ENCODE measurements around the gene MTERF4. TPM values are rescaled to one million over a fixed set of nuclear protein-coding genes. Genes with fewer than 3 reads are reported as not detected.

MTERF4 gene
- total RNA-seq, 1 donor from 2014 or later: 21.5 TPM

DNA sequence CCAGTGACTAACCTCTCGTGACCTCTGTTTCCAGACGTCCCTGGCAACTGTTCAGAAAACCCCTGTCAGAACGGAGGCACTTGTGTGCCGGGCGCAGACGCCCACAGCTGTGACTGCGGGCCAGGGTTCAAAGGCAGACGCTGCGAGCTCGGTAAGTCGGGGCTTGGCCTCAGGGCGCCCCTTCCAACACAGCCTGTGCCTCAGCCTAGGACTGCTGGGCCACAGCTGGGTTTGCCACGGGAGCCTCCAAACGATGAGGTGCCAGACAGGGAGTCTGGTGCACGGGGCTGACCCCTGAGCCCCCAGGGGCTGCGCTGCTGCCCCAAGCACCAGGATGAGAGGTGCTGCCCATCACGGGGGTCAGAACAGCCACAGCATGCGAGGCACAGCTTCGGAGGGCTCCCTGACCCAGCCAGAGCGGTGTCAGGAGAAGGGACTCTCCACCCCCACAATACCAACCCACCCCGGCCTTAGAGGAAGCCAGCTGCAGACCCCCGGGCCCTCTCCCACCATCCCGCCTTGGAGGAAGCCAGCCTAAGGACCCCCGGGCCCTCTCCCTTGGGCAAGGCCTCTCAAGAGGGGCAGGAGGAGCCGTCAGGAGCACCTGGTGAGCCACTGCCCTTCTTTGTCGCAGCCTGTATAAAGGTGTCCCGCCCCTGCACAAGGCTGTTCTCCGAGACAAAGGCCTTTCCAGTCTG lies 20.3 kb downstream of the MTERF4 start:
- H3K9me3 Mint-ChIP-seq (ENCODE audit: low read depth): peaks cover 11% of the 10 kb centered on the region
- no peaks in the 10 kb centered on the region for H3K27me3 Mint-ChIP-seq (ENCODE audit: low read depth)
- TF ChIP-seq, protein P1, sequence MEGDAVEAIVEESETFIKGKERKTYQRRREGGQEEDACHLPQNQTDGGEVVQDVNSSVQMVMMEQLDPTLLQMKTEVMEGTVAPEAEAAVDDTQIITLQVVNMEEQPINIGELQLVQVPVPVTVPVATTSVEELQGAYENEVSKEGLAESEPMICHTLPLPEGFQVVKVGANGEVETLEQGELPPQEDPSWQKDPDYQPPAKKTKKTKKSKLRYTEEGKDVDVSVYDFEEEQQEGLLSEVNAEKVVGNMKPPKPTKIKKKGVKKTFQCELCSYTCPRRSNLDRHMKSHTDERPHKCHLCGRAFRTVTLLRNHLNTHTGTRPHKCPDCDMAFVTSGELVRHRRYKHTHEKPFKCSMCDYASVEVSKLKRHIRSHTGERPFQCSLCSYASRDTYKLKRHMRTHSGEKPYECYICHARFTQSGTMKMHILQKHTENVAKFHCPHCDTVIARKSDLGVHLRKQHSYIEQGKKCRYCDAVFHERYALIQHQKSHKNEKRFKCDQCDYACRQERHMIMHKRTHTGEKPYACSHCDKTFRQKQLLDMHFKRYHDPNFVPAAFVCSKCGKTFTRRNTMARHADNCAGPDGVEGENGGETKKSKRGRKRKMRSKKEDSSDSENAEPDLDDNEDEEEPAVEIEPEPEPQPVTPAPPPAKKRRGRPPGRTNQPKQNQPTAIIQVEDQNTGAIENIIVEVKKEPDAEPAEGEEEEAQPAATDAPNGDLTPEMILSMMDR (IDR thresholded peaks at IDR 0.05): no peak
- H3K4me1 Mint-ChIP-seq (ENCODE audit: low read depth): no peaks in the 10 kb centered on the region
- H3K36me3 Mint-ChIP-seq (ENCODE audit: low read depth): peaks cover 16% of the 10 kb centered on the region
- no peak overlapping the region for H3K27ac Mint-ChIP-seq (ENCODE audit: unreplicated experiment)
- no peak overlapping the region for H3K4me3 Mint-ChIP-seq (ENCODE audit: unreplicated experiment)
- DNase-seq (ENCODE audit: low spot score): no peak

DNA sequence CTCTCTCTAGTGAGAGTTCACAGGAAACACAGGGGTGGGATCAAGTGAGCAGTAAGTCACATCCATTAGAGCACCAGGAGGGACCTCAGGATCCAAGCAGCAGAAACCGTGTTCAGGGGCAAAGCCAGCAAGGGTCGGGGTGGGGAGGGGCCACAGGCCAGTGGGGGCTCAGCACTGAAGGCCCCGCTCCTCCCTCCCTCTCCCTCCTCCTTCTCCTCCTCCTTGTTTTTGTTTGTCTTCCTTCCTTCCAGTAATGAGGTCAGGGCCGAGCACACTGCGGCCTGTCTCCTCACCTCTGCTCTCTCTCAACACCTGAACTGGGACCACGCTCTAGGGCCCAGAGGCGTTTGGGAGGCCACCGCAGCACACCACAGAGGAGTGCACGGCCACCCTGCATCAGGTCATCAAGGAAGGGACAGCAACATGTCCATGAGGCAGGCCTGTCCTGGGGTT lies 20.9 kb downstream of the MTERF4 start:
- no peaks in the 10 kb centered on the region for H3K27me3 Mint-ChIP-seq (ENCODE audit: low read depth)
- no peaks in the 10 kb centered on the region for H3K4me1 Mint-ChIP-seq (ENCODE audit: low read depth)
- H3K36me3 Mint-ChIP-seq (ENCODE audit: low read depth): peaks cover 10% of the 10 kb centered on the region
- H3K9me3 Mint-ChIP-seq (ENCODE audit: low read depth): peaks cover 11% of the 10 kb centered on the region
- TF ChIP-seq, protein P1 (IDR thresholded peaks at IDR 0.05): no peak
- no peak overlapping the region for H3K27ac Mint-ChIP-seq (ENCODE audit: unreplicated experiment)
- no peak for DNase-seq (ENCODE audit: low spot score)
- no peak overlapping the region for H3K4me3 Mint-ChIP-seq (ENCODE audit: unreplicated experiment)

DNA sequence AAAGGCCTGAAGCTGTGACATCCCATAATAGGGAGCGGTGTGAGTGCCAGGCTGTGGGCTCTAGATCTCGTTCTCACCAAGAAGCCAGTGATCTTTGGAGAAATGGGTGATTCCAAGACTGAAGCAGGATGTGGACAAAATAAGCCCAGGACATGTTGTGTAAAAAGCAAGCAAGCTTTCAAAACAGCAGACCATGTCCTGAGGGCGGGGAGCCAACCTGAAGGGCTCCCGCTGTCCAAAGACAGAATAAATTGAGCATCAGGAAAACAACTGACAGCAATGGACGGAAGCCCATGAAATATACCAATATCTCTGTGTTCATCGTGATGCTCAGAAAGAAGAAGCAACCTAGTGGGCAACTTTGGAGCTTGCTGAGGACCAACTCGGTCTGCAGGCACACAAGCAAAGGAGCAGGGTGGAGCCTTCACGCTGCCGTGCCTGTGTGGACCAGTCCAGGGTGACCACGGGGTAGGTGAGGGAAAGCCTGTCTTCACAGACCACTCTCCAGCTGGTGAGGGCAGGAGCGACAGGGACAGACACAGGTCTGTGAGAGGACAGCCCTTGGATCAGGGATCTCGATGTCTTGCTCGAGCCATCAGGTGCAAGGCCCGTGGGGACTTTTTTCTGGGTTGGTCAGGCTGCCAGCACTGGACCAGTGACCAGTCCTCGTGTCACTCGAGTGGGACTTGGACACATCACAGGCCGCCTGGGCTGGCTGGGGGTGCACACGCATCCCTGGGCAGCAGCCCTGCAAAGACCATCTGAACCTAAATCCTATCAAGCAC lies 21.5 kb downstream of the MTERF4 start:
- no peaks in the 10 kb centered on the region for H3K4me1 Mint-ChIP-seq (ENCODE audit: low read depth)
- H3K27ac Mint-ChIP-seq (ENCODE audit: unreplicated experiment): no peak overlapping the region
- TF ChIP-seq, protein P1 (IDR thresholded peaks at IDR 0.05): no peak
- H3K9me3 Mint-ChIP-seq (ENCODE audit: low read depth): peaks cover 11% of the 10 kb centered on the region
- no peak overlapping the region for H3K4me3 Mint-ChIP-seq (ENCODE audit: unreplicated experiment)
- DNase-seq (ENCODE audit: low spot score): no peak
- H3K27me3 Mint-ChIP-seq (ENCODE audit: low read depth): no peaks in the 10 kb centered on the region
- peaks cover 8% of the 10 kb centered on the region for H3K36me3 Mint-ChIP-seq (ENCODE audit: low read depth)

DNA sequence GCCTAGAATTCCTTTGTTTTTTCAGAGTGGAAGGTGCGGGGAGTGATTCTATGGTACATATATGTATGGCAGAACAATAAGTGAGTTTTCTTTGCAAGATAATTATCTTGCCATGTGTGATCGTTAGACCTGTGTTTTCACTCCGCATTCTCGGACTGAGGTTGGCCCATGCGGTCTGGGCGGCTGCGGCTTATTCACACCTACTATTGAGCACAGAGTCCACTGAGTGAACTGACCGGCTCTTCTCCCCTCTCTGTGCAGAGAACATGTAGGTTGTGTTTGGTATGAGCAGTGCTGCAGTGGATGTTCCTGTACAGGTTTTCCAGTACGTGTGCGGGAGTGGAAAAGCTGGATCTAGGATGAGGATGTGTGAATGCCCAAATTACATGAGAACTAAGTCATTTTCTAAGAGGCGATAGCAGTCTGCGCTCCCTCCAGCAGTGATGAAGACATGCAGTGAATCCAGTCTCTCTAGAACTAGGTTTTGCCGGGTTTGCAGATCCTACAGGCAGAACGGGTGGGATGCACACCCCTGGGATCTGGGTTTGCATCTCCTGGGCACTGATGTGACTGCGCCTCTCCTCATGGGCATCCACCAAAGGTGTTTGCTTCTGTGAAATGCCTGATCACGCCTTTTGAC lies 27.1 kb downstream of the MTERF4 start:
- H3K9me3 Mint-ChIP-seq (ENCODE audit: low read depth): no peaks in the 10 kb centered on the region
- TF ChIP-seq, protein P1 (IDR thresholded peaks at IDR 0.05): no peak
- DNase-seq (ENCODE audit: low spot score): no peak
- no peaks in the 10 kb centered on the region for H3K4me1 Mint-ChIP-seq (ENCODE audit: low read depth)
- no peak overlapping the region for H3K4me3 Mint-ChIP-seq (ENCODE audit: unreplicated experiment)
- H3K36me3 Mint-ChIP-seq (ENCODE audit: low read depth): peaks cover 2% of the 10 kb centered on the region
- peaks cover 19% of the 10 kb centered on the region for H3K27me3 Mint-ChIP-seq (ENCODE audit: low read depth)
- H3K27ac Mint-ChIP-seq (ENCODE audit: unreplicated experiment): no peak overlapping the region
